HepG2 (cell line): Measurements from ENCODE around the gene MYO5B. TPM values are rescaled to one million over a fixed set of nuclear protein-coding genes. Genes with fewer than 3 reads are reported as not detected.

Experiments used
- ATAC-seq: fragments of 200-7000 bp; cut with Tn5 transposase; 3 replicates; pipeline ENCODE4 v1.9.1; 2020; ENCODE audit warnings: mild to moderate bottlenecking, moderate library complexity
- BruUV-seq: library from RNA; stranded (reverse); fragments of 400-500 nt; replicated peaks from 2 replicates; lab custom pipeline; 2021; lab: Mats Ljungman, UMichigan
- CTCF ChIA-PET: fragments of 300-600 bp; formaldehyde crosslinking; extraction: SDS; loops from one replicate; lab custom pipeline; 2021; ENCODE audit warnings: low total read pairs, inconsistent platforms, low intra/inter-chr PET ratio; lab: Yijun Ruan, JAX
- POLR2A ChIA-PET: fragments of 350-600 bp; sonication (Branson Sonifier 250); formaldehyde crosslinking; loops from one replicate; lab custom pipeline; 2020; ENCODE audit warnings: antibody characterized with exemption, inconsistent platforms; lab: Yijun Ruan, JAX
- DNase-seq: peaks from one replicate; pipeline ENCODE4 v3.0.0-alpha.2; 2015; ENCODE audit warnings: low spot score
- FAIRE-seq: peaks from 3 replicates; lab custom pipeline; 2011; peaks lifted over from hg19 to GRCh38; lab: Jason Lieb, UNC
- H2AFZ ChIP-seq: one replicate; pipeline ENCODE4 v1.6.1; 2011; ENCODE audit warnings: low read length, inconsistent platforms
- H3K27ac ChIP-seq: fragments of 300-600 bp; 3 replicates; pipeline ENCODE4 v1.8.0; 2011; ENCODE audit warnings: mixed run types, mild to moderate bottlenecking, mixed read lengths, low read length, inconsistent platforms; ENCODE audit not compliant: insufficient read depth; ENCODE audit errors: extremely low read length
- H3K27me3 ChIP-seq, 2 experiments: fragments of 200-600 bp in 1 of 2; 2 replicates in 1 of 2; 3 replicates in 1 of 2; pipeline versions ENCODE4 v1.6.0 to v1.8.0; 2011; ENCODE audit warnings: low read length in 2 of 2, mild to moderate bottlenecking in 2 of 2, moderate library complexity in 2 of 2, inconsistent platforms in 1 of 2; ENCODE audit not compliant: insufficient read depth in 2 of 2, control insufficient read depth in 1 of 2
- H3K36me3 ChIP-seq, 2 experiments: fragments of 200-600 bp in 1 of 2; replicated peaks in 1 of 2; 2 replicates in 1 of 2; 3 replicates in 1 of 2; pipeline versions ENCODE4 v1.5.1 to v1.8.0; 2011; ENCODE audit warnings: low read length in 2 of 2, inconsistent platforms in 1 of 2; ENCODE audit not compliant: insufficient read depth in 2 of 2, control insufficient read depth in 1 of 2
- H3K4me1 ChIP-seq: 2 replicates; pipeline ENCODE4 v1.5.1; 2012; ENCODE audit warnings: low read length, inconsistent platforms; ENCODE audit not compliant: insufficient read depth
- H3K4me2 ChIP-seq: 2 replicates; pipeline ENCODE4 v1.6.0; 2011; ENCODE audit warnings: low read depth, low read length, inconsistent platforms
- H3K4me3 ChIP-seq, 3 experiments: fragments of 200-600 bp in 1 of 3; sonication (generic), shearing (Covaris generic) in 1 of 3; replicated peaks in 1 of 3; 2 replicates each; pipeline ENCODE4 v1.5.1; 2011 to 2016; ENCODE audit warnings: low read length in 3 of 3, inconsistent platforms in 2 of 3, low read depth in 2 of 3, mild to moderate bottlenecking in 2 of 3, control low read depth in 1 of 3, mixed read lengths in 1 of 3; ENCODE audit not compliant: insufficient read depth in 1 of 3
- H3K79me2 ChIP-seq: one replicate; pipeline ENCODE4 v1.6.1; 2011; ENCODE audit warnings: low read length, inconsistent platforms; ENCODE audit not compliant: insufficient read depth
- H3K9ac ChIP-seq: 2 replicates; pipeline ENCODE4 v1.6.0; 2011; ENCODE audit warnings: mild to moderate bottlenecking, low read depth, low read length, inconsistent platforms; ENCODE audit not compliant: insufficient read depth
- H3K9me3 ChIP-seq: 2 replicates; pipeline ENCODE4 v1.5.1; 2012; ENCODE audit warnings: mild to moderate bottlenecking, low read length
- H4K20me1 ChIP-seq: 2 replicates; pipeline ENCODE4 v1.6.0; 2011; ENCODE audit warnings: inconsistent platforms, mild to moderate bottlenecking, low read length, moderate library complexity; ENCODE audit not compliant: insufficient read depth
- ARNT ChIP-seq: fragments of 450-650 bp; IDR thresholded peaks from 2 replicates; pipeline ENCODE4 v1.6.1; 2017
- EP300 ChIP-seq, 3 experiments: sonication (generic) in 1 of 3; formaldehyde crosslinking in 1 of 3; IDR thresholded peaks; 2 replicates each; pipeline versions ENCODE4 v1.5.1 to v1.6.1; 2011 to 2020; ENCODE audit warnings: low read depth in 2 of 3, low read length in 2 of 3, borderline replicate concordance in 1 of 3, improper control_type of control experiment in 1 of 3, mild to moderate bottlenecking in 1 of 3, missing genetic modification reagents in 1 of 3, moderate library complexity in 1 of 3
- HNF1A ChIP-seq, 2 experiments: sonication (generic) in 1 of 2; formaldehyde crosslinking in 1 of 2; IDR thresholded peaks; 2 replicates each; pipeline versions ENCODE4 v1.4.0 to v1.6.1; 2016 to 2020; ENCODE audit warnings: borderline replicate concordance in 1 of 2, low read depth in 1 of 2, mild to moderate bottlenecking in 1 of 2, missing genetic modification reagents in 1 of 2
- SMAD9 ChIP-seq: sonication (generic); formaldehyde crosslinking; IDR thresholded peaks from 2 replicates; pipeline ENCODE4 v1.5.1; 2020; ENCODE audit warnings: mild to moderate bottlenecking, missing genetic modification reagents
- SMC3 ChIP-seq: IDR thresholded peaks from 2 replicates; pipeline ENCODE4 v1.6.1; 2011; ENCODE audit warnings: low read length, improper control_type of control experiment
- SRSF1 ChIP-seq: fragments of 200-400 bp; formaldehyde crosslinking; optimal IDR thresholded peaks from 2 replicates; pipeline ENCODE3; 2017; ENCODE audit warnings: mild to moderate bottlenecking, low read depth, low read length, moderate library complexity
- ZNF646 ChIP-seq: sonication (generic); formaldehyde crosslinking; IDR thresholded peaks from 2 replicates; pipeline ENCODE4 v1.9.0; 2021; ENCODE audit warnings: mild to moderate bottlenecking, missing genetic modification reagents
- ZNF772 ChIP-seq: sonication (generic); formaldehyde crosslinking; IDR thresholded peaks from 2 replicates; pipeline ENCODE4 v1.5.0; 2020; ENCODE audit warnings: mild to moderate bottlenecking, missing genetic modification reagents
- ZSCAN31 ChIP-seq: sonication (generic); formaldehyde crosslinking; IDR thresholded peaks from 2 replicates; pipeline ENCODE4 v1.5.0; 2020; ENCODE audit warnings: low read depth, mild to moderate bottlenecking, missing genetic modification reagents
- WGBS: methylation state at CpG from one replicate; pipeline ENCODE4 v1.1.6; 2017; ENCODE audit warnings: low lambda C conversion rate; 5-methylcytosine and 5-hydroxymethylcytosine counted together
- in situ Hi-C: cut with HindIII; loops from 2 replicates; pipeline ENCODE4 v1.10.0; 2017; ENCODE audit warnings: low pct_unique_long_range_greater_than_20kb; ENCODE audit not compliant: extremely low pct_ligation_motif_present
- intact Hi-C: fragments of 100-400 bp; cut with micrococcal nuclease; formaldehyde crosslinking; loops from one replicate; pipeline ENCODE4 v1.10.0; 2022; ENCODE audit not compliant: unreplicated experiment
- polyA plus RNA-seq, 8 experiments: library from polyadenylated mRNA; depleted of rRNA in 3 of 8; stranded (reverse) in 7 of 8; unstranded in 1 of 8; fragments of >200 nt; fragmentation: Illumina TruSeq in 4 of 8; extraction: Trizol in 4 of 8; gene quantifications; 2 replicates each; pipeline versions ENCODE4 v1.2.1 to v1.2.3, GENCODE V29; 2011 to 2016; ENCODE audit warnings: low read depth in 4 of 8, missing spikeins in 1 of 8, mixed read lengths in 1 of 8; ENCODE audit not compliant: insufficient read depth in 1 of 8
- total RNA-seq, 5 experiments: library from RNA; depleted of rRNA; stranded (reverse); fragments of >200 nt; fragmentation: Illumina TruSeq; extraction: Trizol; gene quantifications; 2 replicates each; pipeline ENCODE4 v1.2.3, GENCODE V29; 2016; ENCODE audit warnings: low read depth in 1 of 5

The MYO5B gene
- total and polyA plus RNA-seq, 2 of the 13 experiments (the other 11 are each of a cell fraction or from before 2014, with no cell fraction given) = 13.1 to 24.0 TPM

GRCh38 chr18:50061876-50062517 is 132.9 kb downstream of the MYO5B start (continued):
- TF ChIP-seq EP300 (IDR thresholded peaks at IDR 0.05; ENCODE audit: low read depth in 2 of 2, low read length in 2 of 2) = no peak
- no peak for TF ChIP-seq EP300 (CRISPR knock-in tag; IDR thresholded peaks at IDR 0.05; ENCODE audit: borderline replicate concordance)
- TF ChIP-seq SMAD9 = no peak
- TF ChIP-seq ZNF772 = no peak
- TF ChIP-seq SRSF1 = no peak
- no peak for TF ChIP-seq ZSCAN31
- TF ChIP-seq, all 625 proteins: peak for 0

GRCh38 chr18:50060822-50061221 is 134.1 kb downstream of the MYO5B start:
- intact Hi-C loops = no loop called here
- FAIRE-seq (peak; percentile 64), ATAC-seq (peak; percentile 83)
- 0 out of 2 replicates have a peak, but pooled peaks have one; percentile 59 for TF ChIP-seq HNF1A (IDR thresholded peaks at IDR 0.05; ENCODE audit: low read depth)
- no peak; the same call in 1 of the 2 replicates for TF ChIP-seq HNF1A (CRISPR knock-in tag; IDR thresholded peaks at IDR 0.05; ENCODE audit: borderline replicate concordance)
- no peak for TF ChIP-seq ZNF646
- no peak for TF ChIP-seq ARNT
- TF ChIP-seq SMC3 = 0 out of 2 replicates have a peak, but pooled peaks have one; percentile 1

More at GRCh38 chr18:50060822-50061221, 134.1 kb downstream of the MYO5B start:
- in situ Hi-C loops = no loop called here
- Histone ChIP-seq H3K36me3 (no peaks in the 10 kb centered on the region), H3K4me3 (no peak overlapping the region), H4K20me1 (no peaks in the 10 kb centered on the region), H2AFZ (no peak overlapping the region), H3K27me3 (no peaks in the 10 kb centered on the region), H3K79me2 (no peaks in the 10 kb centered on the region), H3K9me3 (no peaks in the 10 kb centered on the region), H3K4me2 (0 out of 2 replicates have a peak overlapping the region, but pooled peaks have one; percentile 25), H3K27ac (no peak overlapping the region), H3K4me1 (peaks cover 52% of the 10 kb centered on the region), H3K9ac (no peak overlapping the region)
- ChIA-PET POLR2A (interaction anchor here (0.9 to 1.2 kb wide), 2 partner anchors 11 to 30 kb away, joined by 3 to 5 read pairs; no protein-coding TSS in a partner anchor), CTCF (no interaction called here)
- peak; percentile 25 for DNase-seq
- no TSS peak for BruUV-seq
- 13% methylated on average over 2 of the region's 2 CpGs for WGBS
